Liver (tissue), 9 donors: ENCODE measurements around the gene PDE6D. TPM values are rescaled to one million over a fixed set of nuclear protein-coding genes. Genes with fewer than 3 reads are reported as not detected.

Experiments used
- DNase-seq: peaks from one replicate; pipeline ENCODE4 v3.0.0-alpha.2; 2017; ENCODE audit warnings: low spot score
- H3K27ac ChIP-seq, 2 donors: one replicate each; pipeline ENCODE4 v1.7.0; 2013; ENCODE audit warnings: inconsistent platforms in 2 of 2, low read length in 2 of 2, control low read depth in 1 of 2, low read depth in 1 of 2, mild to moderate bottlenecking in 1 of 2
- H3K27me3 ChIP-seq, 4 donors: one replicate each; pipeline versions ENCODE4 v1.6.1 to v1.7.0; 2013; ENCODE audit warnings: low read length in 3 of 4, inconsistent platforms in 1 of 4, mild to moderate bottlenecking in 1 of 4, moderate library complexity in 1 of 4; ENCODE audit not compliant: control insufficient read depth in 4 of 4, insufficient read depth in 4 of 4
- H3K36me3 ChIP-seq, 4 donors: one replicate each; pipeline versions ENCODE4 v1.6.1 to v1.7.0; 2013; ENCODE audit warnings: low read length in 3 of 4, mild to moderate bottlenecking in 3 of 4, low read depth in 1 of 4, moderate library complexity in 1 of 4; ENCODE audit not compliant: control insufficient read depth in 4 of 4, insufficient read depth in 3 of 4
- H3K4me1 ChIP-seq, 4 donors: one replicate each; pipeline versions ENCODE4 v1.6.1 to v1.7.0; 2013; ENCODE audit warnings: low read length in 3 of 4, mild to moderate bottlenecking in 3 of 4, moderate library complexity in 1 of 4; ENCODE audit not compliant: control insufficient read depth in 4 of 4, insufficient read depth in 4 of 4
- H3K4me3 ChIP-seq, 3 donors: one replicate each; pipeline versions ENCODE4 v1.6.1 to v1.7.0; 2013; ENCODE audit warnings: low read length in 3 of 3, control low read depth in 1 of 3, low read depth in 1 of 3, mild to moderate bottlenecking in 1 of 3
- H3K9ac ChIP-seq, 2 donors: one replicate each; pipeline ENCODE4 v1.7.0; 2013; ENCODE audit warnings: low read length in 2 of 2, mild to moderate bottlenecking in 2 of 2, moderate library complexity in 2 of 2, control low read depth in 1 of 2, low read depth in 1 of 2
- H3K9me3 ChIP-seq, 4 donors: one replicate each; pipeline versions ENCODE4 v1.6.1 to v1.7.0; 2013; ENCODE audit warnings: low read length in 3 of 4; ENCODE audit not compliant: control insufficient read depth in 4 of 4
- ATF3 ChIP-seq: IDR thresholded peaks from 2 replicates; pipeline ENCODE4 v1.6.1; 2016; ENCODE audit warnings: antibody characterized with exemption
- CTCF ChIP-seq: fragments of 150-350 bp; IDR thresholded peaks from 2 replicates; pipeline ENCODE4 v1.5.1; 2017; ENCODE audit warnings: improper control_type of control experiment, low read depth, low read length; ENCODE audit not compliant: missing input control
- EGR1 ChIP-seq, 2 donors: IDR thresholded peaks; 2 replicates each; pipeline ENCODE4 v1.6.1; 2016 to 2018; ENCODE audit warnings: antibody characterized with exemption in 2 of 2, low read depth in 2 of 2
- FOXA1 ChIP-seq: IDR thresholded peaks from 2 replicates; pipeline ENCODE4 v1.6.1; 2016; ENCODE audit warnings: antibody characterized with exemption
- FOXA2 ChIP-seq: IDR thresholded peaks from 2 replicates; pipeline ENCODE4 v1.6.1; 2016; ENCODE audit warnings: antibody characterized with exemption
- HNF4A ChIP-seq, 2 donors: conservative IDR thresholded peaks; 2 replicates each; pipeline ENCODE4 v1.6.1; 2016; ENCODE audit warnings: antibody characterized with exemption in 2 of 2, mild to moderate bottlenecking in 2 of 2
- HNF4G ChIP-seq: IDR thresholded peaks from 2 replicates; pipeline ENCODE4 v1.6.1; 2016; ENCODE audit warnings: antibody characterized with exemption
- JUND ChIP-seq, 2 donors: IDR thresholded peaks; 2 replicates each; pipeline ENCODE4 v1.6.1; 2016; ENCODE audit warnings: antibody characterized with exemption in 2 of 2
- MAX ChIP-seq: IDR thresholded peaks from 2 replicates; pipeline ENCODE4 v1.6.1; 2016; ENCODE audit warnings: antibody characterized with exemption
- NR2F2 ChIP-seq: IDR thresholded peaks from 2 replicates; pipeline ENCODE4 v1.6.1; 2016; ENCODE audit warnings: antibody characterized with exemption
- RAD21 ChIP-seq, 2 donors: IDR thresholded peaks; 2 replicates each; pipeline ENCODE4 v1.6.1; 2016; ENCODE audit warnings: antibody characterized with exemption in 2 of 2, mild to moderate bottlenecking in 2 of 2
- REST ChIP-seq: IDR thresholded peaks from 2 replicates; pipeline ENCODE4 v1.6.1; 2016; ENCODE audit warnings: antibody characterized with exemption, mild to moderate bottlenecking
- RXRA ChIP-seq, 2 donors: IDR thresholded peaks; 2 replicates each; pipeline ENCODE4 v1.6.1; 2017 to 2018; ENCODE audit warnings: antibody characterized with exemption in 2 of 2, mild to moderate bottlenecking in 1 of 2
- SP1 ChIP-seq: IDR thresholded peaks from 2 replicates; pipeline ENCODE4 v1.6.1; 2018; ENCODE audit warnings: antibody characterized with exemption, mild to moderate bottlenecking
- TAF1 ChIP-seq: conservative IDR thresholded peaks from 2 replicates; pipeline ENCODE4 v1.6.1; 2016; ENCODE audit warnings: antibody characterized with exemption, mild to moderate bottlenecking
- ZBTB33 ChIP-seq: IDR thresholded peaks from 2 replicates; pipeline ENCODE4 v1.6.1; 2016; ENCODE audit warnings: antibody characterized with exemption
- WGBS: extraction: QIAGEN DNeasy Blood & Tissue Kit; methylation state at CpG from one replicate; pipeline ENCODE4 v1.1.7; 2013; 5-methylcytosine and 5-hydroxymethylcytosine counted together
- polyA plus RNA-seq, 2 donors: library from polyadenylated mRNA; stranded (reverse) in 1 of 2; unstranded in 1 of 2; fragments of 200-250 nt in 1 of 2; fragments of >200 nt in 1 of 2; fragmentation: Nextera tagmentation in 1 of 2; extraction: Ambion mirVana in 1 of 2; gene quantifications; one replicate each; pipeline versions ENCODE4 v1.2.1 to v1.2.3, GENCODE V29; 2013 to 2015
- total RNA-seq, 2 donors: library from RNA; depleted of rRNA; stranded (reverse); fragments of >200 nt; gene quantifications; one replicate each; pipeline ENCODE4 v1.2.3, GENCODE V29; 2014
- donor health status: healthy.
- donor health status: healthy.
- donor health status: healthy.
- donor health status: healthy.
- donor health status: healthy.

The PDE6D gene
- total and polyA plus RNA-seq, 4 donors = 6.6 to 8.5 (median 7.0) TPM

- no peak overlapping the region for H3K9ac ChIP-seq
- no peaks in the 10 kb centered on the region for H3K9me3 ChIP-seq
- no peaks in the 10 kb centered on the region for H3K27me3 ChIP-seq
- H3K4me3 ChIP-seq = no peak overlapping the region
- DNase-seq = no peak
- 86% methylated on average over 8 of the region's 8 CpGs for WGBS
- no peaks in the 10 kb centered on the region for H3K36me3 ChIP-seq
- no peaks in the 10 kb centered on the region for H3K4me1 ChIP-seq
- TF ChIP-seq ATF3 (no peak), RXRA (IDR thresholded peaks at IDR 0.05) (no peak), HNF4G (no peak), FOXA2 (no peak), REST (no peak), JUND (IDR thresholded peaks at IDR 0.05) (no peak), FOXA1 (no peak), RAD21 (IDR thresholded peaks at IDR 0.05) (no peak), CTCF (no peak), SP1 (no peak)
- H3K27ac ChIP-seq = no peak overlapping the region
Observed at GRCh38 chr2:231720987-231721966, 59.8 kb downstream of the PDE6D start.

- DNase-seq = no peak
- Histone ChIP-seq H3K9ac (no peak overlapping the region), H3K4me3 (no peak overlapping the region), H3K9me3 (no peaks in the 10 kb centered on the region), H3K36me3 (no peaks in the 10 kb centered on the region), H3K27ac (no peak overlapping the region), H3K27me3 (no peaks in the 10 kb centered on the region), H3K4me1 (no peaks in the 10 kb centered on the region)
- TF ChIP-seq FOXA2 = no peak
- TF ChIP-seq HNF4A (conservative IDR thresholded peaks at IDR 0.05) = no peak
- TF ChIP-seq FOXA1 = no peak
- TF ChIP-seq ZBTB33 = no peak
- no peak for TF ChIP-seq ATF3
- no peak for TF ChIP-seq RAD21 (IDR thresholded peaks at IDR 0.05)
- no peak for TF ChIP-seq EGR1 (IDR thresholded peaks at IDR 0.05; ENCODE audit: low read depth in 2 of 2)
- TF ChIP-seq NR2F2 = no peak
- TF ChIP-seq MAX = no peak
- TF ChIP-seq CTCF = no peak
- TF ChIP-seq TAF1 = no peak
- WGBS = 86% methylated on average over 7 of the region's 7 CpGs
Observed at GRCh38 chr2:231720292-231720986, 60.6 kb downstream of the PDE6D start.
